HEK293 (cell line): ENCODE measurements around the gene XPO5.
A peak's percentile ranks its signal among the peaks of the same experiment; 100 is the strongest.

Experiments
- GLI4 ChIP-seq: fragments of 450-650 bp; formaldehyde crosslinking; IDR thresholded peaks from 2 replicates; pipeline ENCODE4 v1.5.1; 2016; ENCODE audit warnings: missing biosample characterization, missing genetic modification characterization
- IKZF3 ChIP-seq: fragments of 450-650 bp; IDR thresholded peaks from 2 replicates; pipeline ENCODE4 v1.5.0; 2018; ENCODE audit warnings: missing biosample characterization, mild to moderate bottlenecking, missing genetic modification characterization, moderate library complexity
- OVOL3 ChIP-seq: fragments of 450-650 bp; formaldehyde crosslinking; IDR thresholded peaks from 2 replicates; pipeline ENCODE4 v1.5.1; 2016; ENCODE audit warnings: missing biosample characterization, missing genetic modification characterization
- SCRT2 ChIP-seq: fragments of 450-650 bp; formaldehyde crosslinking; IDR thresholded peaks from 2 replicates; pipeline ENCODE4 v1.5.1; 2016; ENCODE audit warnings: missing biosample characterization, missing genetic modification characterization
- SP2 ChIP-seq: fragments of 450-650 bp; formaldehyde crosslinking; IDR thresholded peaks from 2 replicates; pipeline ENCODE4 v1.5.1; 2016; ENCODE audit warnings: missing biosample characterization, missing genetic modification characterization
- SP3 ChIP-seq: fragments of 450-650 bp; formaldehyde crosslinking; IDR thresholded peaks from 2 replicates; pipeline ENCODE4 v1.5.1; 2016; ENCODE audit warnings: missing biosample characterization, missing genetic modification characterization
- SP7 ChIP-seq: fragments of 450-650 bp; formaldehyde crosslinking; IDR thresholded peaks from 2 replicates; pipeline ENCODE4 v1.5.1; 2016; ENCODE audit warnings: missing biosample characterization, missing genetic modification characterization
- YY1 ChIP-seq: fragments of 450-650 bp; formaldehyde crosslinking; IDR thresholded peaks from 2 replicates; pipeline ENCODE4 v1.5.1; 2018; ENCODE audit warnings: missing biosample characterization, missing genetic modification characterization
- ZBTB1 ChIP-seq: fragments of 450-650 bp; formaldehyde crosslinking; IDR thresholded peaks from 2 replicates; pipeline ENCODE4 v1.5.1; 2016; ENCODE audit warnings: missing biosample characterization, missing genetic modification characterization
- ZBTB21 ChIP-seq: fragments of 450-650 bp; formaldehyde crosslinking; IDR thresholded peaks from 2 replicates; pipeline ENCODE4 v1.5.1; 2017; ENCODE audit warnings: missing biosample characterization, missing genetic modification characterization
- ZNF133 ChIP-seq: fragments of 450-650 bp; formaldehyde crosslinking; IDR thresholded peaks from 2 replicates; pipeline ENCODE4 v1.5.1; 2016; ENCODE audit warnings: missing biosample characterization, missing genetic modification characterization
- ZNF2 ChIP-seq: fragments of 450-650 bp; formaldehyde crosslinking; IDR thresholded peaks from 2 replicates; pipeline ENCODE4 v1.5.1; 2016; ENCODE audit warnings: missing biosample characterization, missing genetic modification characterization
- ZNF366 ChIP-seq: fragments of 450-650 bp; formaldehyde crosslinking; conservative IDR thresholded peaks from 2 replicates; pipeline ENCODE4 v1.5.1; 2016; ENCODE audit warnings: missing biosample characterization, missing genetic modification characterization
- ZNF394 ChIP-seq: fragments of 450-650 bp; formaldehyde crosslinking; IDR thresholded peaks from 2 replicates; pipeline ENCODE4 v1.5.1; 2016; ENCODE audit warnings: missing biosample characterization, missing genetic modification characterization, mild to moderate bottlenecking, moderate library complexity, borderline replicate concordance
- ZNF571 ChIP-seq: fragments of 450-650 bp; formaldehyde crosslinking; IDR thresholded peaks from 2 replicates; pipeline ENCODE4 v1.5.0; 2017; ENCODE audit warnings: missing biosample characterization, missing genetic modification characterization
- ZNF600 ChIP-seq: fragments of 450-650 bp; formaldehyde crosslinking; IDR thresholded peaks from 2 replicates; pipeline ENCODE4 v1.5.1; 2016; ENCODE audit warnings: missing biosample characterization, missing genetic modification characterization
- ZNF843 ChIP-seq: fragments of 450-650 bp; formaldehyde crosslinking; IDR thresholded peaks from 2 replicates; pipeline ENCODE4 v1.5.1; 2016; ENCODE audit warnings: missing biosample characterization, missing genetic modification characterization
- ZSCAN30 ChIP-seq: fragments of 450-650 bp; IDR thresholded peaks from 2 replicates; pipeline ENCODE4 v1.5.1; 2018; ENCODE audit warnings: missing biosample characterization, mild to moderate bottlenecking, missing genetic modification characterization, moderate library complexity
- TF ChIP-seq, protein P1 (sequence below): fragments of 450-650 bp; formaldehyde crosslinking; IDR thresholded peaks from 2 replicates; pipeline ENCODE4 v1.5.1; 2016; ENCODE audit warnings: missing biosample characterization, missing genetic modification characterization
- TF ChIP-seq, protein P2 (sequence below): fragments of 450-650 bp; formaldehyde crosslinking; IDR thresholded peaks from 2 replicates; pipeline ENCODE4 v1.5.1; 2016; ENCODE audit warnings: missing biosample characterization, missing genetic modification characterization
- TF ChIP-seq, protein P3 (sequence below): fragments of 450-650 bp; formaldehyde crosslinking; IDR thresholded peaks from 2 replicates; pipeline ENCODE4 v1.5.1; 2016; ENCODE audit warnings: missing biosample characterization, missing genetic modification characterization
- TF ChIP-seq, protein P4 (sequence below): fragments of 450-650 bp; formaldehyde crosslinking; IDR thresholded peaks from 2 replicates; pipeline ENCODE4 v1.5.1; 2016; ENCODE audit warnings: missing biosample characterization, missing genetic modification characterization
- TF ChIP-seq, protein P5 (sequence below): fragments of 450-650 bp; formaldehyde crosslinking; IDR thresholded peaks from 2 replicates; pipeline ENCODE4 v1.5.1; 2016; ENCODE audit warnings: missing biosample characterization, missing genetic modification characterization
- TF ChIP-seq, protein P6 (sequence below): fragments of 450-650 bp; formaldehyde crosslinking; IDR thresholded peaks from 2 replicates; pipeline ENCODE4 v1.5.1; 2016; ENCODE audit warnings: missing biosample characterization, missing genetic modification characterization
- TF ChIP-seq, protein P7 (sequence below): fragments of 450-650 bp; formaldehyde crosslinking; optimal IDR thresholded peaks from 2 replicates; pipeline ENCODE3; 2016; ENCODE audit warnings: missing biosample characterization, mild to moderate bottlenecking, missing genetic modification characterization

The XPO5 gene

DNA sequence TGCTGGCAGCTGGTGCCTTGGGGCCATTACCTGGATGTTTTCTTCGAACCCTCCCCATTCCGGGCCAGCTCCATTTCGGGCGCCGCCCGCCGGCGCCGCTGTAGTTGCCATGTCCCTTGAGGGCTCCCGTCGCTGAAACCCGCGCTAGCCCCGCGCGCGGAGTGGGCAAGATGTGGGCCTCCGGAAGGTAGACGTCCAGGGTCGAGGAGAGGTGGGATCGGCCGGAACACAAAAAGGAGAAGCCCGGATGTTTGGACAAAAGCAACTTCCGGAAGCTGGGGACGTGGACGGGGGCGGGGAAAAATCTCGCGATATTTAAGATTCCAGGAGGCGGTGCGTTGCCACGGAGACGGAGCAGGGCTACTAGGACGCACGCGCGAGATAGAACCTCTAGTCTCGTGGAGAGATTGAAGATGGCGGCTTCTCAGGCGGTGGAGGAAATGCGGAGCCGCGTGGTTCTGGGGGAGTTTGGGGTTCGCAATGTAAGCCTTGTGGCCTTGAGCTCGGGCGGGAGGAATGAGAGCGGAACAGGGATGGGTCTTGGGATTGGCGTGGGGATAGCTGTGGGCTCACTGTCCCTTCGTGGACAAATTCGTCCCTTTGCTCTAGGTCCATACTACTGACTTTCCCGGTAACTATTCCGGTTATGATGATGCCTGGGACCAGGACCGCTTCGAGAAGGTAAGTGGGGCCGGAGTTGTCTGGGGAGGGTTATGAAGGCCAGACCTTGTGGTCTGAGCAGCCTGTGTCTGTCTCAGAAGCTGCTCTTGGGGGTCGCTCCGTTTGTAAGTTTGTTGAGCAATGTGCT, 58.9 kb downstream of the XPO5 start, which contains the start of the genes POLR1C and YIPF3 (continued):
- TF ChIP-seq, protein P1, sequence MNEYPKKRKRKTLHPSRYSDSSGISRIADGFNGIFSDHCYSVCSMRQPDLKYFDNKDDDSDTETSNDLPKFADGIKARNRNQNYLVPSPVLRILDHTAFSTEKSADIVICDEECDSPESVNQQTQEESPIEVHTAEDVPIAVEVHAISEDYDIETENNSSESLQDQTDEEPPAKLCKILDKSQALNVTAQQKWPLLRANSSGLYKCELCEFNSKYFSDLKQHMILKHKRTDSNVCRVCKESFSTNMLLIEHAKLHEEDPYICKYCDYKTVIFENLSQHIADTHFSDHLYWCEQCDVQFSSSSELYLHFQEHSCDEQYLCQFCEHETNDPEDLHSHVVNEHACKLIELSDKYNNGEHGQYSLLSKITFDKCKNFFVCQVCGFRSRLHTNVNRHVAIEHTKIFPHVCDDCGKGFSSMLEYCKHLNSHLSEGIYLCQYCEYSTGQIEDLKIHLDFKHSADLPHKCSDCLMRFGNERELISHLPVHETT (tag by site-specific recombination) = peak; percentile 68; the same call in 1 of the 2 replicates
- TF ChIP-seq YY1 (tag by site-specific recombination) = peak; percentile 83; the same call in 1 of the 2 replicates
- peak; percentile 65 for TF ChIP-seq ZNF2
- peak; percentile 86 for TF ChIP-seq ZSCAN30 (tag by site-specific recombination)
- TF ChIP-seq ZNF394 = peak; percentile 70; the same call in 1 of the 2 replicates
- TF ChIP-seq, protein P2, sequence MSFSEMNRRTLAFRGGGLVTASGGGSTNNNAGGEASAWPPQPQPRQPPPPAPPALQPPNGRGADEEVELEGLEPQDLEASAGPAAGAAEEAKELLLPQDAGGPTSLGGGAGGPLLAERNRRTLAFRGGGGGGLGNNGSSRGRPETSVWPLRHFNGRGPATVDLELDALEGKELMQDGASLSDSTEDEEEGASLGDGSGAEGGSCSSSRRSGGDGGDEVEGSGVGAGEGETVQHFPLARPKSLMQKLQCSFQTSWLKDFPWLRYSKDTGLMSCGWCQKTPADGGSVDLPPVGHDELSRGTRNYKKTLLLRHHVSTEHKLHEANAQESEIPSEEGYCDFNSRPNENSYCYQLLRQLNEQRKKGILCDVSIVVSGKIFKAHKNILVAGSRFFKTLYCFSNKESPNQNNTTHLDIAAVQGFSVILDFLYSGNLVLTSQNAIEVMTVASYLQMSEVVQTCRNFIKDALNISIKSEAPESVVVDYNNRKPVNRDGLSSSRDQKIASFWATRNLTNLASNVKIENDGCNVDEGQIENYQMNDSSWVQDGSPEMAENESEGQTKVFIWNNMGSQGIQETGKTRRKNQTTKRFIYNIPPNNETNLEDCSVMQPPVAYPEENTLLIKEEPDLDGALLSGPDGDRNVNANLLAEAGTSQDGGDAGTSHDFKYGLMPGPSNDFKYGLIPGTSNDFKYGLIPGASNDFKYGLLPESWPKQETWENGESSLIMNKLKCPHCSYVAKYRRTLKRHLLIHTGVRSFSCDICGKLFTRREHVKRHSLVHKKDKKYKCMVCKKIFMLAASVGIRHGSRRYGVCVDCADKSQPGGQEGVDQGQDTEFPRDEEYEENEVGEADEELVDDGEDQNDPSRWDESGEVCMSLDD (tag by site-specific recombination) = peak; percentile 87
- no peak for TF ChIP-seq ZNF571 (tag by site-specific recombination)
- no peak for TF ChIP-seq SCRT2 (tag by site-specific recombination)
- TF ChIP-seq SP3 (tag by site-specific recombination) = peak; percentile 78
- TF ChIP-seq, protein P3, sequence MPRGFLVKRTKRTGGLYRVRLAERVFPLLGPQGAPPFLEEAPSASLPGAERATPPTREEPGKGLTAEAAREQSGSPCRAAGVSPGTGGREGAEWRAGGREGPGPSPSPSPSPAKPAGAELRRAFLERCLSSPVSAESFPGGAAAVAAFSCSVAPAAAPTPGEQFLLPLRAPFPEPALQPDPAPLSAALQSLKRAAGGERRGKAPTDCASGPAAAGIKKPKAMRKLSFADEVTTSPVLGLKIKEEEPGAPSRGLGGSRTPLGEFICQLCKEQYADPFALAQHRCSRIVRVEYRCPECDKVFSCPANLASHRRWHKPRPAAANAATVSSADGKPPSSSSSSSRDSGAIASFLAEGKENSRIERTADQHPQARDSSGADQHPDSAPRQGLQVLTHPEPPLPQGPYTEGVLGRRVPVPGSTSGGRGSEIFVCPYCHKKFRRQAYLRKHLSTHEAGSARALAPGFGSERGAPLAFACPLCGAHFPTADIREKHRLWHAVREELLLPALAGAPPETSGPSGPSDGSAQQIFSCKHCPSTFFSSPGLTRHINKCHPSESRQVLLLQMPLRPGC (tag by site-specific recombination) = peak; percentile 7; the same call in 1 of the 2 replicates
- peak; percentile 91 for TF ChIP-seq SP2 (tag by site-specific recombination)
- TF ChIP-seq ZNF600 (tag by site-specific recombination) = peak; percentile 88
- TF ChIP-seq OVOL3 (tag by site-specific recombination) = 0 out of 2 replicates have a peak, but pooled peaks have one; percentile 7
- TF ChIP-seq, protein P4, sequence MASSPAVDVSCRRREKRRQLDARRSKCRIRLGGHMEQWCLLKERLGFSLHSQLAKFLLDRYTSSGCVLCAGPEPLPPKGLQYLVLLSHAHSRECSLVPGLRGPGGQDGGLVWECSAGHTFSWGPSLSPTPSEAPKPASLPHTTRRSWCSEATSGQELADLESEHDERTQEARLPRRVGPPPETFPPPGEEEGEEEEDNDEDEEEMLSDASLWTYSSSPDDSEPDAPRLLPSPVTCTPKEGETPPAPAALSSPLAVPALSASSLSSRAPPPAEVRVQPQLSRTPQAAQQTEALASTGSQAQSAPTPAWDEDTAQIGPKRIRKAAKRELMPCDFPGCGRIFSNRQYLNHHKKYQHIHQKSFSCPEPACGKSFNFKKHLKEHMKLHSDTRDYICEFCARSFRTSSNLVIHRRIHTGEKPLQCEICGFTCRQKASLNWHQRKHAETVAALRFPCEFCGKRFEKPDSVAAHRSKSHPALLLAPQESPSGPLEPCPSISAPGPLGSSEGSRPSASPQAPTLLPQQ (tag by site-specific recombination) = 0 out of 2 replicates have a peak, but pooled peaks have one; percentile 47
- TF ChIP-seq ZNF133 (tag by site-specific recombination) = no peak
- TF ChIP-seq GLI4 (tag by site-specific recombination) = no peak
- no peak for TF ChIP-seq ZBTB1 (tag by site-specific recombination)
- TF ChIP-seq IKZF3 (tag by site-specific recombination) = 0 out of 2 replicates have a peak, but pooled peaks have one; percentile 9
- peak; percentile 64 for TF ChIP-seq SP7 (tag by site-specific recombination)
- TF ChIP-seq, protein P5, sequence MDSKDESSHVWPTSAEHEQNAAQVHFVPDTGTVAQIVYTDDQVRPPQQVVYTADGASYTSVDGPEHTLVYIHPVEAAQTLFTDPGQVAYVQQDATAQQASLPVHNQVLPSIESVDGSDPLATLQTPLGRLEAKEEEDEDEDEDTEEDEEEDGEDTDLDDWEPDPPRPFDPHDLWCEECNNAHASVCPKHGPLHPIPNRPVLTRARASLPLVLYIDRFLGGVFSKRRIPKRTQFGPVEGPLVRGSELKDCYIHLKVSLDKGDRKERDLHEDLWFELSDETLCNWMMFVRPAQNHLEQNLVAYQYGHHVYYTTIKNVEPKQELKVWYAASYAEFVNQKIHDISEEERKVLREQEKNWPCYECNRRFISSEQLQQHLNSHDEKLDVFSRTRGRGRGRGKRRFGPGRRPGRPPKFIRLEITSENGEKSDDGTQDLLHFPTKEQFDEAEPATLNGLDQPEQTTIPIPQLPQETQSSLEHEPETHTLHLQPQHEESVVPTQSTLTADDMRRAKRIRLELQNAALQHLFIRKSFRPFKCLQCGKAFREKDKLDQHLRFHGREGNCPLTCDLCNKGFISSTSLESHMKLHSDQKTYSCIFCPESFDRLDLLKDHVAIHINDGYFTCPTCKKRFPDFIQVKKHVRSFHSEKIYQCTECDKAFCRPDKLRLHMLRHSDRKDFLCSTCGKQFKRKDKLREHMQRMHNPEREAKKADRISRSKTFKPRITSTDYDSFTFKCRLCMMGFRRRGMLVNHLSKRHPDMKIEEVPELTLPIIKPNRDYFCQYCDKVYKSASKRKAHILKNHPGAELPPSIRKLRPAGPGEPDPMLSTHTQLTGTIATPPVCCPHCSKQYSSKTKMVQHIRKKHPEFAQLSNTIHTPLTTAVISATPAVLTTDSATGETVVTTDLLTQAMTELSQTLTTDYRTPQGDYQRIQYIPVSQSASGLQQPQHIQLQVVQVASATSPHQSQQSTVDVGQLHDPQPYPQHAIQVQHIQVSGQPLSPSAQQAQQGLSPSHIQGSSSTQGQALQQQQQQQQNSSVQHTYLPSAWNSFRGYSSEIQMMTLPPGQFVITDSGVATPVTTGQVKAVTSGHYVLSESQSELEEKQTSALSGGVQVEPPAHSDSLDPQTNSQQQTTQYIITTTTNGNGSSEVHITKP (tag by site-specific recombination) = peak; percentile 77; the same call in 1 of the 2 replicates
- TF ChIP-seq, protein P6, sequence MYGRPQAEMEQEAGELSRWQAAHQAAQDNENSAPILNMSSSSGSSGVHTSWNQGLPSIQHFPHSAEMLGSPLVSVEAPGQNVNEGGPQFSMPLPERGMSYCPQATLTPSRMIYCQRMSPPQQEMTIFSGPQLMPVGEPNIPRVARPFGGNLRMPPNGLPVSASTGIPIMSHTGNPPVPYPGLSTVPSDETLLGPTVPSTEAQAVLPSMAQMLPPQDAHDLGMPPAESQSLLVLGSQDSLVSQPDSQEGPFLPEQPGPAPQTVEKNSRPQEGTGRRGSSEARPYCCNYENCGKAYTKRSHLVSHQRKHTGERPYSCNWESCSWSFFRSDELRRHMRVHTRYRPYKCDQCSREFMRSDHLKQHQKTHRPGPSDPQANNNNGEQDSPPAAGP (tag by site-specific recombination) = peak; percentile 33; the same call in 1 of the 2 replicates
- 0 out of 2 replicates have a peak, but pooled peaks have one; percentile 10 for TF ChIP-seq ZNF843 (tag by site-specific recombination)
- TF ChIP-seq, protein P7, sequence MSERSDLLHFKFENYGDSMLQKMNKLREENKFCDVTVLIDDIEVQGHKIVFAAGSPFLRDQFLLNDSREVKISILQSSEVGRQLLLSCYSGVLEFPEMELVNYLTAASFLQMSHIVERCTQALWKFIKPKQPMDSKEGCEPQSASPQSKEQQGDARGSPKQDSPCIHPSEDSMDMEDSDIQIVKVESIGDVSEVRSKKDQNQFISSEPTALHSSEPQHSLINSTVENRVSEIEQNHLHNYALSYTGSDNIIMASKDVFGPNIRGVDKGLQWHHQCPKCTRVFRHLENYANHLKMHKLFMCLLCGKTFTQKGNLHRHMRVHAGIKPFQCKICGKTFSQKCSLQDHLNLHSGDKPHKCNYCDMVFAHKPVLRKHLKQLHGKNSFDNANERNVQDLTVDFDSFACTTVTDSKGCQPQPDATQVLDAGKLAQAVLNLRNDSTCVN (tag by site-specific recombination) = peak; percentile 53
- 0 out of 2 replicates have a peak, but pooled peaks have one; percentile 30 for TF ChIP-seq ZNF366 (tag by site-specific recombination)
- 0 out of 2 replicates have a peak, but pooled peaks have one; percentile 7 for TF ChIP-seq ZBTB21 (tag by site-specific recombination)
